GM12891 (cell line): Measurements from ENCODE around the gene CYSRT1.

ENCODE experiments used
- PAX5 ChIP-seq: IDR thresholded peaks from 2 replicates; pipeline ENCODE4 v1.6.1; 2011; ENCODE audit warnings: low read length, moderate library complexity, mild to moderate bottlenecking; ENCODE audit not compliant: insufficient read depth, severe bottlenecking
- POLR2A ChIP-seq: IDR thresholded peaks from 2 replicates; pipeline ENCODE4 v1.6.1; 2011; ENCODE audit warnings: low read depth, low read length, control low read depth
- POLR2AphosphoS5 ChIP-seq: IDR thresholded peaks from 2 replicates; pipeline ENCODE4 v1.6.1; 2011; ENCODE audit warnings: low read depth, low read length, control low read depth
- POU2F2 ChIP-seq: IDR thresholded peaks from 2 replicates; pipeline ENCODE4 v1.6.1; 2011; ENCODE audit warnings: low read depth, mild to moderate bottlenecking, control low read depth, low read length, moderate library complexity
- SPI1 ChIP-seq: IDR thresholded peaks from 2 replicates; pipeline ENCODE4 v1.6.1; 2011; ENCODE audit warnings: low read depth, low read length, control low read depth
- TAF1 ChIP-seq: IDR thresholded peaks from 2 replicates; pipeline ENCODE4 v1.6.1; 2011; ENCODE audit warnings: low read depth, low read length, control low read depth

DNA sequence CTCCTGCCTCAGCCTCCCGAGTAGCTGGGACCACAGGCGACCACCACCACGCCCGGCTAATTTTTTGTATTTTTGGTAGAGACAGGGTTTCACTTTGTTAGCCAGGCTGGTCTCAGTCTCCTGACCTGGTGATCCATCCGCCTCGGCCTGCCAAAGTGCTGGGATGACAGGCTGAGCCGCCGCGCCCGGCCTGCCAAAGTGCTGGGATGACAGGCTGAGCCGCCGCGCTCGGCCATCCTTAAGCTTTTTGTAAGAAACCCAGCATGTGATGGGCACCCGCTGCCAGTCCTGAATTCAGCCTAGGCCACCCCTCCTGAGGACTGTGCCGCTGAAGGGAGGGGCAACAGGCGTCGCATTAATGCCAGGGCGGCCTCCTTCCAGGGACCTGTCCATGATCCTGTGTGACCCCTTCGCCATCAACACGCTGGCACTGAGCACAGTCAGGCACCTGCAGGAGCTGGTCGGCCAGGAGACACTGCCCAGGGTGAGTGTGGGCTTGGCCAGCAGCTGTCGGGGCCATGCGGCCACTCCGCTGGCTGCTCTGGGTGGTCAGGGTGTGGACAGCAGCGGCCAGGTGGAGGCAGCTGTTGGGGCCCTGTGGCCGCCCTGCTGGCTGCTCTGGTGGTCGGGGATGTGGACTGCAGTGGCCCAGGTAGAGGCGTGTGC is 40.7 kb downstream of the CYSRT1 start:
- no peak for TF ChIP-seq POLR2A
- TF ChIP-seq POU2F2: no peak
- no peak for TF ChIP-seq POLR2AphosphoS5
- no peak for TF ChIP-seq TAF1
- no peak for TF ChIP-seq SPI1
- TF ChIP-seq PAX5: no peak
